NOMO-1 (cell line): ENCODE results near the gene CDH7.

Source experiments
- DNase-seq, 2 experiments: peaks; one replicate each; lab custom pipeline; 2025; ENCODE audit not compliant: unreplicated experiment in 2 of 2; lab: John Stamatoyannopoulos, UW

The CDH7 gene

GRCh38 chr18:65907281-65907680, 156.5 kb downstream of the CDH7 start:
- no peak for DNase-seq

- no peak for DNase-seq
These were observed 168.2 kb downstream of the CDH7 start for GRCh38 chr18:65919018-65919417.

GRCh38 chr18:65919663-65920062, 168.9 kb downstream of the CDH7 start:
- DNase-seq: no peak

- no peak for DNase-seq
These were observed 171.3 kb downstream of the CDH7 start for GRCh38 chr18:65922103-65922502.

GRCh38 chr18:65924904-65925303, 174.1 kb downstream of the CDH7 start:
- no peak for DNase-seq

- DNase-seq: no peak
These were observed 184.1 kb downstream of the CDH7 start for GRCh38 chr18:65934874-65935273.

- DNase-seq: no peak
These were observed 185.9 kb downstream of the CDH7 start for GRCh38 chr18:65936678-65937077.

GRCh38 chr18:65937180-65937579, 186.4 kb downstream of the CDH7 start:
- DNase-seq: no peak

- DNase-seq: peak; percentile 26 to 41
These were observed 188.0 kb downstream of the CDH7 start for GRCh38 chr18:65938592-65939372.
